Hepatocyte (in vitro differentiated cells): ENCODE results near the gene PHF12.

Experiments used
- CTCF ChIP-seq: fragments of 200-600 bp; sonication (generic); IDR thresholded peaks from 2 replicates; pipeline ENCODE4 v1.5.1; 2016; ENCODE audit warnings: antibody characterized with exemption, mild to moderate bottlenecking; ENCODE audit not compliant: poor library complexity
- EZH2 ChIP-seq: fragments of 200-600 bp; sonication (generic); IDR thresholded peaks from 2 replicates; pipeline ENCODE4 v1.6.1; 2016; ENCODE audit warnings: antibody characterized with exemption, mild to moderate bottlenecking, borderline replicate concordance
- EZH2phosphoT487 ChIP-seq: fragments of 200-600 bp; sonication (generic); IDR thresholded peaks from one replicate; pipeline ENCODE4 v1.6.1; 2018; ENCODE audit warnings: antibody characterized with exemption, mild to moderate bottlenecking, low read depth, moderate library complexity; ENCODE audit not compliant: unreplicated experiment, severe bottlenecking

- TF ChIP-seq EZH2 (no peak), CTCF (no peak), EZH2phosphoT487 (no peak)
Measured at GRCh38 chr17:28967221-28968135, 16.2 kb upstream of the PHF12 start.
